GM21723 (cell line): Measurements from ENCODE around the gene SAP30BP.

Source experiments
- ATAC-seq: cut with Tn5 transposase; IDR thresholded peaks from one replicate; pipeline ENCODE4 v1.9.1; 2021; ENCODE audit warnings: mild to moderate bottlenecking, moderate library complexity; ENCODE audit not compliant: unreplicated experiment

SAP30BP gene

DNA sequence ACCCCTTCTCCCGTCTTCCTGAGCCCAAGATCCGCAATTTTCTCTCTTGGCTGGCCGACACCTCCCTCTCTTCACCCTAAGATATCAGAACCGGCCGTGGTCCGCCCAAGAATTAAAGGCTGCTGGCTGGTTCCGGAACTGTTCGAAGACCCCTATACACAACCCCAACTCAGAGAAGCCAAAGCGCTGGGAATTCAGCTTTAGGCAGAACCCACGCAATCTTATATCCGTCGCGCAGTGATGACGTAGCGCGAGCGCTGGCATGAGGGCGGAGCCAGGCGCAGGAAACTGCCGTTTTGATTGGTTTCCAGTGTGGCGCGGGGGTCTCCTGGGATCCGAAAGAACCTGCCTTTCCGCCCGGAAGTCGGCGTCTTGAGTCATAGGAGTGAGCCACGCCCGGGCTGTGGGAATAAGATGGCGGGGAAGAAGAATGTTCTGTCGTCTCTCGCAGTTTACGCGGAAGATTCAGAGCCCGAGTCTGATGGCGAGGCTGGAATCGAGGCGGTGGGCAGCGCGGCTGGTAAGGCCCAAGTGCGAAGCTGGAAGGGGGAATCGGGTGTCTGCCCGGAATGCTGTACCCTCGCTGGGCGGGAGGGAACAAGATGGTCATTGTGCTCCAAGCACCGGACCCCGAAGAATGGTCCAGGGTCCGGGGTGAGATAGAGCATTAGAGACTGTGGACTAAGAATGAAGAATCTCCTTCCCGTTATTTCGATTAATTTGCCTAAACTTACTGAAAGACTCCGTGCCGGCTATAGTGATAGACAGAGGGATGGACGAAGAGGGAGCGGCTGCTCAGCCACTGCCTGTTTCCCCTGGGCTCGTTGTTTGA lies at the start of gene SAP30BP, which contains the start of gene RECQL5:
Gene SAP30BP, plus strand, starts transcription at position 380 of the 832 bp plus-strand sequence. Its CDS starts 35 bp downstream, at position 415.
Gene RECQL5, minus strand, starts transcription at position 196 of the 832 bp plus-strand sequence. CDS start 597 bp downstream, outside the sequence.
- peak; percentile 70 for ATAC-seq

GRCh38 chr17:75617675-75618074 lies 49.5 kb upstream of the SAP30BP start:
- no peak for ATAC-seq

DNA sequence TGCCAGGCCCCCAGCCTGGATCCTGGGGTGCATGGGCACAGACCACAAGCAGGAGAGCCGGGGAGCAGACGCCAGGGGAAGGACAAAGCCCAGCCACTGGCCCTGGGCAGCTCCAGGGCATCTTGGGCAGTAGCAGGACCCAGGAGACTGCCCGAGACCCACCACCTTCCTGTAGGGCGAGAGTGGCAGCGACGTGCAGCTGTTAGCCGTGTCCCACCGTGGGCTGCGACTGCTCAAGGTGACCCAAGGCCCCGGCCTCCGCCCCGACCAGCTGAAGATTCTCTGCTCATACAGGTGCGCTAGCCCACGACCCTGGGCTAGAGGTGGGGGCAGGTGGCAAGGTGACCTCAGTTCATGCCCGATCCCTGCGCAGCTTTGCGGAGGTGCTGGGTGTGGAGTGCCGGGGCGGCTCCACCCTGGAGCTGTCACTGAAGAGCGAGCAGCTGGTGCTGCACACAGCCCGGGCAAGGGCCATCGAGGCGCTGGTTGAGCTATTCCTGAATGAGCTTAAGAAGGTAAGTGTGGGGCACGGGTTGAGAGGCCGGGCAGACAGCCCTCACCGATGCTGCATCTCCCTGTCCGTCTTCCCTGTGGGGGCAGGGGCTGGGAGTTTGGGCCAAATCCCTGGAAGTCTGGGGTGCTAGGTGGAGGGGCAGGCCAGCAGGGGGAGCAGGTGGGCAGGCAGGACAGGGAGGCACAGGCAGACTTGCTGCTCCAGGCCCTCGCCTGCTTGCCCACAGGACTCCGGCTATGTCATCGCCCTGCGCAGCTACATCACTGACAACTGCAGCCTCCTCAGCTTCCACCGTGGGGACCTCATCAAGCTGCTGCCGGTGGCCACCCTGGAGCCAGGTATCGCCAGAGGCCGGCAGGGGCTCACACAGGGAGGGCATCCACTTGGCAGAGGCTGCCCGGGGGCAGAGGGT lies 47.4 kb upstream of the SAP30BP start:
- ATAC-seq: no peak

- ATAC-seq: no peak
Observed at GRCh38 chr17:75621489-75621888, 45.6 kb upstream of the SAP30BP start.

- ATAC-seq: no peak
Observed at GRCh38 chr17:75622076-75622475, 45.1 kb upstream of the SAP30BP start.

DNA sequence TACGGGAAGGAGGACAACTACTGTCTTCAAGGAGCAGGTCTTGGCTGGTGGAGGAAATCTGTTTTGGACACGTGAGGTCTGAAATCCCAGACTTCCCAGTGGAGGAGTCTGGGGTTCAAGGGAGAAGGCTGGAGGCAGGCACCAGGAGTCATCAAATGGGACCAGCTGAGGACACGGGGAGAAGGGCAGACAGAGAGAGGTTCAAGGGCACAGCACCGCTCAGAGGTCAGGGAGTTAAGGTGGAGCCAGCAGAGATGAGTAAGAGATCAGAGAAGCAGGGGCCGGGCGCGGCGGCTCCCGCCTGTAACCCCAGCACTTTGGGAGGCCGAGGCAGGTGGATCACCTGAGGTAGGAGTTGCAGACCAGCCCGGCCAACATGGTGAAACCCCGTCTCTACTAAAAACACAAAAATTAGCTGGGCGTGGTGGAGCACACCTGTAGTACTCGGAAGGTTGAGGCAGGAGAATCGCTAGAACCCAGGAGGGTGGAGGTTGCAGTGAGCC lies 44.3 kb upstream of the SAP30BP start:
- ATAC-seq: no peak

DNA sequence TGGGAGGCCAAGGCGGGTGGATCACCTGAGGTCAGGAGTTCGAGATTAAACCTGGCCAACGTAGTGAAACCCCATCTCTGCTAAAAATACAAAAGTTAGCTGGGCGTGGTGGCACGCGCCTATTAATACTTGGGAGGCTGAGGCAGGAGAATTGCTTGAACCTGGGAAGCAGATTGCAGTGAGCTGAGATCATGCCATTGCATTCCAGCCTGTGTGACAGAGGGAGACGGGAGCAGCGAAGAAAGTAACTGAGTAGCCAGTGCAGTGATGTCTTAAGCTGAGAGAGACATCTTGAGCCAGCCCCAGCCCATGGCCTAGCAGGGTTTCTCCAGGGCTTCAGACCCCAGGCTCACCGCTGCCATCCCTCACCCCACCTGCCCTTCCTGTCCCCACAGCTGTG lies 43.8 kb upstream of the SAP30BP start:
- no peak for ATAC-seq

DNA sequence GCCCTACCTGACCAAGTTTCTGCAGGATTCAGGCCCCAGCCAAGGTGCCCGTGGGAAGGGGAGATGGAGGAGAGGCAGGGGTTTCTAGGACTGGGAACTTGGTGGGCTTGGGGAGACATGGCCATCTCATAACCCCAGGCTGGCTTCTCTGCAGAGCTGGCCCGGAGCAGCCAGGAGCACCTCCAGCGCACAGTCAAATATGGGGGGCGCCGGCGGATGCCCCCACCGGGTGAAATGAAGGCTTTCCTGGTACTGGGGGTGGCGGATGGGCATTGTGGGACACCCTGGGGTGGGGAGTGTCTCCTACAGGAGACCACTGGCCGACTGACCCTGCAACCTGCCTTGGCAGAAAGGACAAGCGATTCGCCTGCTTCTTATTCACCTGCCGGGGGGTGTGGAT lies 43.1 kb upstream of the SAP30BP start:
- no peak for ATAC-seq

GRCh38 chr17:75624714-75625345 lies 42.3 kb upstream of the SAP30BP start:
- ATAC-seq: no peak

- no peak for ATAC-seq
Observed at GRCh38 chr17:75625813-75626486, 41.2 kb upstream of the SAP30BP start.

- ATAC-seq: no peak
Observed at GRCh38 chr17:75626496-75627038, 40.6 kb upstream of the SAP30BP start.

DNA sequence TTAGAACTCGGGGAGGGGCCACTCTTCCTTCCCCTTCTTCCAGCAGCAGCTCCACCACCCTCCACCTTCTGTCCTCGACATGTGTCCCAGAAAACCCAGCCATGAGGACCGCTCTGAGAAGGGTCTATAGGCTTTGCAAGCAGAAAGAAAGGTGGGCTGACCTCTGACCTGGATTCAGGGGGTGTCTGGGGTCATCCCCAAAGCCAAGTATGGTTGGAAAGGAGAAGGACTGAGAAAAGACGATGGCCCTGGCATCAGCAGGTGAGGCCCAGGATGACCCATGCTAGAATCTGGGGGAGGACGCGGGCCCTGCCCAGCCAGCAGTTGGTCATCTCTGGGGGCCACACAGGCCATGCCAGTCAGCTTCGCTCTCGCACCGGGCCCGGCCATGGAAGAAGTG lies 40.0 kb upstream of the SAP30BP start:
- ATAC-seq: no peak

- no peak for ATAC-seq
Observed at GRCh38 chr17:75628425-75628824, 38.7 kb upstream of the SAP30BP start.

DNA sequence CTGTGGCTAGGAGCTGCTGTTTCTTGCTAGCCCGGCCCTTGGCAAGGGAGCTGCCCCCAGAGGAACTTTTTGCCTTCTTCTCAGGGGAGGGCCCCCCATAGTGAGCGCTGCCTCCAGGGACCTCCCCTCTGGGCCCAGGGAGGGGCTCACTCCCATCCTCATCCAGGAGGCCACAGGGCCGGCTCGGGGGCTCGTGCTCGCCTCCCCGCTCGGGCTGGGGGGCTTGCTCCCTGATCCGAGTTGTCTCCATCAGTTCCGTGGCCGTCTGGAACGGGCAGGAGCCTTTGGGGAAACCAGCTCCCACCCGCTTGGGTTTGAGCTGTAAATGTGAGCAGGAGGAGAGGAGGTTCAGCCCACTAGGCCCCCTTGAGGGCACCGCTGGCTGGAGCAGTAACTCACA lies 38.0 kb upstream of the SAP30BP start:
- ATAC-seq: no peak

- no peak for ATAC-seq
Observed at GRCh38 chr17:75630071-75630917, 36.8 kb upstream of the SAP30BP start.

DNA sequence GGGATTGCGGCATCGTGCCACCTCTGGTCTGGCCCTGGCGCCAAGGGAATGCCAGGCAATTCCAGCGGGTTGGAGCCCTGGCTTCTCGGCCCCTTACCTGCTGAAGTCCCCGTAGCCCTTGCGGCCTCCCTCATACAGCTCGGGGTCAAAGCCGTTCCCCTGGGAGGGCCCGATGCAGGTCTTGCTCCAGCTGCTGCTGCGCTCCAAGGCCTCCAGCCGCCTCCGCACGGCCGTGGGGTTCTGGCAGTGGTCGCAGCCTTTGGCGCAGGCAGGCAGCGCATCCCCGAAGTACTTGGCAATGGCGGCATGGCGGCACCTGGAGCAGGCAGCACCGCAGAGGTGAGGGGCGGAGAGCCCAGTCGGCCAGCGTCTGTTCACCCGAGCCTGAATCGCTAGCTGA lies 35.8 kb upstream of the SAP30BP start:
- no peak for ATAC-seq

GRCh38 chr17:75632428-75632827 lies 34.7 kb upstream of the SAP30BP start:
- no peak for ATAC-seq

GRCh38 chr17:75632863-75633485 lies 34.2 kb upstream of the SAP30BP start, which contains the start of gene SMIM5:
Gene SMIM5, plus strand, starts transcription at chr17:75633434. Its CDS starts 6,768 bp downstream, at chr17:75640202.
- ATAC-seq: no peak
